HEK293 (cell line): Measurements from ENCODE around the gene CRYBG1.

ENCODE experiments used
- BCL11A ChIP-seq: fragments of 450-650 bp; formaldehyde crosslinking; IDR thresholded peaks from 2 replicates; pipeline ENCODE4 v1.5.1; 2016; ENCODE audit warnings: low read depth, missing biosample characterization, missing genetic modification characterization
- CTCF ChIP-seq: fragments of 450-650 bp; formaldehyde crosslinking; IDR thresholded peaks from 2 replicates; pipeline ENCODE4 v1.5.1; 2016; ENCODE audit warnings: missing biosample characterization, missing genetic modification characterization

DNA sequence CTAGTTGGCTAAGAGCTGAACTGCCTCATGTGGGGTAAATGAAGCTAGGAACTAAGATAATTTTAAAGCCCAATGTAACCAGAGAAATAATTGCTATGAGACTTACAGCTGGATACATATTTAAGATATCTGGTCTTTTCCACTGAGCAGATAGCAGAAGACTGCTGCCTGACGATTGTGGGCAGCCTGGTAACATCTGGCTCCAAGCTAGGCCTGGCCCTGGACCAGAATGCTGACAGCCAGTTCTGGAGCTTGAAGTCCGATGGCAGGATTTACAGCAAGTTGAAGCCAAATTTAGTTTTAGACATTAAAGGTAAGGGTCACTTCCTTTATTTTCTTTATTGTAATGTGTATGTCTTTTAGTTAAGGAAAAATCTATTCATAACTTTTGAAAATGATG lies 203.1 kb downstream of the CRYBG1 start:
- TF ChIP-seq BCL11A, result no peak
- no peak for TF ChIP-seq CTCF (tag by site-specific recombination)
